H1 (cell line): ENCODE results near the gene GRIN2C. TPM values are rescaled to one million over a fixed set of nuclear protein-coding genes. Genes with fewer than 3 reads are reported as not detected.

ENCODE experiments used
- CTCF ChIA-PET: fragments of 300-600 bp; sonication (Branson Sonifier 250); formaldehyde crosslinking; loops from one replicate; lab custom pipeline; 2021; ENCODE audit not compliant: partially characterized antibody; lab: Charles Lee
- POLR2A ChIA-PET: fragments of 300-600 bp; sonication (Branson Sonifier 250); formaldehyde crosslinking; loops from one replicate; lab custom pipeline; 2021; ENCODE audit warnings: inconsistent platforms; ENCODE audit not compliant: partially characterized antibody; lab: Charles Lee
- DNase-seq, 2 experiments: peaks; one replicate each; pipeline versions ENCODE4 v3.0.0 to v3.0.0-alpha.2; 2010 to 2022; ENCODE audit warnings: low spot score in 2 of 2, low read depth in 1 of 2, mixed read lengths in 1 of 2
- FAIRE-seq: peaks from 2 replicates; lab custom pipeline; 2011; peaks lifted over from hg19 to GRCh38; lab: Jason Lieb, UNC
- H2AFZ ChIP-seq: 2 replicates; pipeline ENCODE4 v1.8.1; 2012; ENCODE audit warnings: low read length, inconsistent platforms
- H2AK5ac ChIP-seq: 2 replicates; pipeline ENCODE4 v1.6.1; 2013; ENCODE audit warnings: low read depth, low read length
- H2BK120ac ChIP-seq: replicated peaks from 2 replicates; pipeline ENCODE3; 2013; ENCODE audit warnings: low read depth, low read length, inconsistent platforms
- H2BK12ac ChIP-seq: 2 replicates; pipeline ENCODE4 v1.6.1; 2013; ENCODE audit warnings: low read depth, low read length
- H2BK15ac ChIP-seq: 2 replicates; pipeline ENCODE4 v1.6.1; 2013; ENCODE audit warnings: low read length
- H2BK20ac ChIP-seq: 2 replicates; pipeline ENCODE4 v1.6.1; 2013; ENCODE audit warnings: low read length
- H2BK5ac ChIP-seq: 2 replicates; pipeline ENCODE4 v1.6.1; 2013; ENCODE audit warnings: low read depth, low read length
- H3K14ac ChIP-seq: 2 replicates; pipeline ENCODE4 v1.6.1; 2013; ENCODE audit warnings: inconsistent platforms; ENCODE audit not compliant: insufficient read length
- H3K18ac ChIP-seq: 2 replicates; pipeline ENCODE4 v1.6.1; 2013; ENCODE audit warnings: low read length; ENCODE audit errors: extremely low read depth
- H3K23ac ChIP-seq: 2 replicates; pipeline ENCODE4 v1.6.1; 2013; ENCODE audit warnings: inconsistent platforms; ENCODE audit not compliant: insufficient read length
- H3K23me2 ChIP-seq: 2 replicates; pipeline ENCODE4 v1.6.1; 2013; ENCODE audit warnings: low read depth, low read length
- H3K27ac ChIP-seq: 2 replicates; pipeline ENCODE4 v1.6.1; 2011; ENCODE audit warnings: low read depth, low read length, inconsistent platforms
- H3K27me3 ChIP-seq, 4 experiments: replicated peaks in 1 of 4; 1 replicate in 1 of 4; 2 replicates in 3 of 4; pipeline versions ENCODE4 v1.6.1 to v1.8.1; 2011 to 2013; ENCODE audit warnings: low read length in 3 of 4, mild to moderate bottlenecking in 3 of 4, inconsistent platforms in 2 of 4, mixed read lengths in 2 of 4, moderate library complexity in 1 of 4; ENCODE audit not compliant: control insufficient read depth in 3 of 4, insufficient read depth in 3 of 4; ENCODE audit errors: extremely low read depth in 1 of 4
- H3K36me3 ChIP-seq, 4 experiments: 2 replicates each; pipeline versions ENCODE4 v1.6.1 to v1.8.1; 2011 to 2013; ENCODE audit warnings: mild to moderate bottlenecking in 4 of 4, low read length in 3 of 4, moderate library complexity in 2 of 4, control low read depth in 1 of 4, inconsistent platforms in 1 of 4; ENCODE audit not compliant: insufficient read depth in 4 of 4, control insufficient read depth in 2 of 4
- H3K4ac ChIP-seq: replicated peaks from 2 replicates; pipeline ENCODE3; 2013; ENCODE audit warnings: low read length, low read depth, mixed read lengths, inconsistent platforms; ENCODE audit not compliant: insufficient read length
- H3K4me1 ChIP-seq, 4 experiments: replicated peaks in 1 of 4; 1 replicate in 1 of 4; 2 replicates in 3 of 4; pipeline versions ENCODE4 v1.6.1 to v1.8.1; 2011 to 2013; ENCODE audit warnings: low read length in 3 of 4, inconsistent platforms in 2 of 4, mixed read lengths in 1 of 4; ENCODE audit not compliant: insufficient read depth in 4 of 4, control insufficient read depth in 3 of 4
- H3K4me2 ChIP-seq, 2 experiments: 2 replicates each; pipeline versions ENCODE4 v1.6.1 to v1.8.1; 2011 to 2013; ENCODE audit warnings: low read depth in 2 of 2, low read length in 2 of 2, control low read depth in 1 of 2, inconsistent platforms in 1 of 2, mild to moderate bottlenecking in 1 of 2; ENCODE audit not compliant: insufficient read depth in 1 of 2
- H3K4me3 ChIP-seq, 4 experiments: fragments of 200-600, 300-600 bp in 1 of 4; sonication (generic), shearing (Covaris generic), sonication (Bioruptor Twin) in 1 of 4; 2 replicates each; pipeline versions ENCODE4 v1.5.1 to v1.8.1; 2011 to 2016; ENCODE audit warnings: low read length in 4 of 4, low read depth in 3 of 4, control low read depth in 2 of 4, inconsistent platforms in 2 of 4, mild to moderate bottlenecking in 2 of 4, mixed read lengths in 1 of 4, moderate library complexity in 1 of 4; ENCODE audit not compliant: insufficient read depth in 2 of 4; ENCODE audit errors: extremely low read depth in 1 of 4
- H3K56ac ChIP-seq: replicated peaks from 2 replicates; pipeline ENCODE3; 2013; ENCODE audit warnings: low read depth, mild to moderate bottlenecking, mixed read lengths, low read length, inconsistent platforms; ENCODE audit not compliant: insufficient read length
- H3K79me1 ChIP-seq: 2 replicates; pipeline ENCODE4 v1.6.1; 2013; ENCODE audit warnings: low read depth, low read length, control low read depth
- H3K79me2 ChIP-seq, 2 experiments: 2 replicates each; pipeline versions ENCODE4 v1.6.1 to v1.8.1; 2012 to 2013; ENCODE audit warnings: low read length in 2 of 2, mild to moderate bottlenecking in 2 of 2, inconsistent platforms in 1 of 2; ENCODE audit not compliant: insufficient read depth in 2 of 2, control insufficient read depth in 1 of 2
- H3K9ac ChIP-seq, 4 experiments: replicated peaks in 1 of 4; 1 replicate in 1 of 4; 2 replicates in 3 of 4; pipeline versions ENCODE4 v1.6.1 to v1.8.1; 2011 to 2013; ENCODE audit warnings: low read depth in 3 of 4, low read length in 3 of 4, control low read depth in 2 of 4, mild to moderate bottlenecking in 2 of 4, moderate library complexity in 2 of 4, inconsistent platforms in 1 of 4; ENCODE audit errors: extremely low read depth in 1 of 4
- H3K9me3 ChIP-seq, 2 experiments: 2 replicates each; pipeline versions ENCODE4 v1.6.1 to v1.8.1; 2012 to 2013; ENCODE audit warnings: mild to moderate bottlenecking in 2 of 2, moderate library complexity in 2 of 2, control low read depth in 1 of 2, inconsistent platforms in 1 of 2, low read depth in 1 of 2, low read length in 1 of 2, mixed read lengths in 1 of 2; ENCODE audit not compliant: insufficient read depth in 2 of 2
- H4K20me1 ChIP-seq, 2 experiments: replicated peaks in 1 of 2; 2 replicates each; pipeline versions ENCODE3 to v1.8.1; 2011 to 2013; ENCODE audit warnings: inconsistent platforms in 2 of 2, low read length in 2 of 2, mild to moderate bottlenecking in 1 of 2; ENCODE audit not compliant: insufficient read depth in 2 of 2, control insufficient read depth in 1 of 2
- H4K5ac ChIP-seq: 2 replicates; pipeline ENCODE4 v1.6.1; 2013; ENCODE audit warnings: low read length, low read depth, mixed read lengths, inconsistent platforms; ENCODE audit not compliant: insufficient read length
- H4K8ac ChIP-seq: 2 replicates; pipeline ENCODE4 v1.8.0; 2013; ENCODE audit warnings: mild to moderate bottlenecking, moderate library complexity, low read length, inconsistent platforms; ENCODE audit not compliant: insufficient read depth; ENCODE audit errors: extremely low read depth
- H4K91ac ChIP-seq: replicated peaks from 2 replicates; pipeline ENCODE3; 2013; ENCODE audit warnings: low read length, mixed read lengths, inconsistent platforms; ENCODE audit not compliant: insufficient read length
- EGR1 ChIP-seq: IDR thresholded peaks from 2 replicates; pipeline ENCODE4 v1.6.1; 2011; ENCODE audit warnings: low read depth, low read length, borderline replicate concordance
- GABPA ChIP-seq: IDR thresholded peaks from 2 replicates; pipeline ENCODE4 v1.6.1; 2011; ENCODE audit warnings: mild to moderate bottlenecking, low read length, moderate library complexity, borderline replicate concordance; ENCODE audit not compliant: insufficient read depth
- HDAC2 ChIP-seq, 2 experiments: fragments of 300-600 bp in 1 of 2; sonication (generic) in 1 of 2; IDR thresholded peaks; 2 replicates each; pipeline ENCODE4 v1.6.1; 2011 to 2012; ENCODE audit warnings: low read depth in 2 of 2, low read length in 2 of 2, mild to moderate bottlenecking in 2 of 2, moderate library complexity in 2 of 2, borderline replicate concordance in 1 of 2, inconsistent platforms in 1 of 2
- RAD21 ChIP-seq, 2 experiments: IDR thresholded peaks in 1 of 2; conservative IDR thresholded peaks in 1 of 2; 2 replicates each; pipeline ENCODE4 v1.6.1; 2011; ENCODE audit warnings: low read depth in 2 of 2, low read length in 2 of 2, improper control_type of control experiment in 1 of 2, inconsistent platforms in 1 of 2, mild to moderate bottlenecking in 1 of 2, moderate library complexity in 1 of 2
- RBBP5 ChIP-seq: IDR thresholded peaks from 2 replicates; pipeline ENCODE4 v1.7.1; 2012; ENCODE audit warnings: low read depth, mild to moderate bottlenecking, inconsistent platforms, low read length, moderate library complexity, borderline replicate concordance
- WGBS, 2 experiments: shearing (Covaris generic) in 1 of 2; methylation state at CpG; one replicate each; pipeline versions ENCODE4 v1.1.6 to v1.1.7; 2013 to 2015; ENCODE audit warnings: low lambda C conversion rate in 2 of 2, mixed read lengths in 2 of 2, inconsistent platforms in 1 of 2, low coverage in 1 of 2, missing lambda C conversion rate in 1 of 2; ENCODE audit not compliant: insufficient replicate concordance in 2 of 2, insufficient coverage in 1 of 2, insufficient read length in 1 of 2; ENCODE audit errors: extremely low coverage in 1 of 2, missing lambda C conversion rate in 1 of 2; 5-methylcytosine and 5-hydroxymethylcytosine counted together
- polyA plus RNA-seq, 7 experiments: library from polyadenylated mRNA; depleted of rRNA in 3 of 7; stranded (reverse) in 5 of 7; unstranded in 2 of 7; fragments of >200 nt in 5 of 7; fragments of 200-250 nt in 2 of 7; gene quantifications; 1 replicate in 5 of 7; 2 replicates in 1 of 7; 4 replicates in 1 of 7; pipeline versions ENCODE4 v1.2.1 to v1.2.3, GENCODE V29; 2011 to 2013; ENCODE audit warnings: missing spikeins in 2 of 7, mixed read lengths in 2 of 7
- total RNA-seq: library from RNA; stranded (reverse); fragmentation: NEBNext Ultra II Directional; extraction: Animal tissue kit (Norgen Biotek cat#: 25700); gene quantifications from 2 replicates; pipeline ENCODE4 v1.2.1, GENCODE V29; 2021
- TF ChIP-seq, protein P1 (sequence below), 3 experiments: IDR thresholded peaks; 1 replicate in 2 of 3; 2 replicates in 1 of 3; pipeline versions ENCODE4 v1.5.1 to v1.6.1; 2011; ENCODE audit warnings: low read length in 3 of 3, mild to moderate bottlenecking in 3 of 3, inconsistent platforms in 2 of 3, low read depth in 1 of 3, moderate library complexity in 1 of 3; ENCODE audit not compliant: insufficient read depth in 1 of 3; ENCODE audit errors: control extremely low read depth in 1 of 3

Gene GRIN2C
- total and polyA plus RNA-seq, 2 of the 8 experiments (the other 6 are each of a cell fraction or from before 2014, with no cell fraction given) = 0.06 to 0.07 TPM

DNA sequence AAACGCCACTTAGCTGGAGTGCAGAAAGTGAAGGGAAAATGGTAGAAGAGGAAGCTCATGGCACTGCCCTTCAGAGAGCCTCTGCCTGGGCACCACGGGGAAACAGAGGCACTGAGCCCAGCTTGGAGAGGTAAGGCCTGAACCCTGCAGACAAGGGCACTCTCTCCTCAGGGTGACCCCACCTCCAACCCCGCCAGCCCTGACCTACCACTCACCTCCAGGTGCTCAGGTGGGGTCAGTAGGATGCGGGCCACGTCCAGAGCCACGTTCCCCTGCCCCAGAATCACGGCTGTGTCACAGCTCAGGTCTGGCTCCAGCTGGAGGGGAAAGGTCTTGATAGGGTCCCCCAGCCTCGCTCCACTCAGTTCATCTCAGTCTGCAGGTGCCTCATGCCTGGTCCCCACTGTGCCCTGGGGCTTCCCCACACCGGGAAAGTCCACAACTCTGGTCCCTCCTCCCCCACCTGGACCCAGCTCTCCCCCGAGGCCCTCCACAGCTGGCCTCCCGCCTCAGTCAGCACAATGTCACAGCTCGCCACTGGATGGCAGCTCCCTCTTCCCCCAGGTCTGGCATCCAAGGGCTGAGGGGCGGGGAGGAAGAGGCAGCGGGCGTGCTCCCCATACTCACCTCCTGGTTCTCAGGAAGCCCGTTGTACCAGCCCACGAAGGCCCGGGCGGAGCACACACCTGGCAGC lies 6.0 kb upstream of the GRIN2C start:
- Histone ChIP-seq H3K23ac (no peak overlapping the region), H3K14ac (no peak overlapping the region), H3K56ac (no peak overlapping the region), H3K18ac (no peak overlapping the region), H3K4me2 (no peak overlapping the region), H3K4me3 (no peak overlapping the region), H2AFZ (no peak overlapping the region), H3K27ac (no peak overlapping the region), H2BK20ac (no peak overlapping the region), H3K9ac (no peak overlapping the region), H3K36me3 (peaks cover 0 to 11% (median under 1%) of the 10 kb centered on the region in 4 experiments; a peak in 2 of 8 replicates), H3K79me1 (no peaks in the 10 kb centered on the region), H2AK5ac (0 out of 2 replicates have a peak overlapping the region, but pooled peaks have one; percentile 75), H3K4ac (no peak overlapping the region), H3K4me1 (peaks cover 0 to 4% (median 3%) of the 10 kb centered on the region in 4 experiments; a peak in 2 of 7 replicates), H3K79me2 (no peaks in the 10 kb centered on the region), H2BK120ac (no peak overlapping the region), H3K9me3 (no peaks in the 10 kb centered on the region), H4K8ac (peak overlapping the region; percentile 45; the same call in 1 of the 2 replicates), H4K5ac (no peak overlapping the region), H4K20me1 (peaks cover 1 to 9% of the 10 kb centered on the region in 2 experiments), H2BK15ac (no peak overlapping the region), H2BK12ac (no peak overlapping the region), H2BK5ac (no peak overlapping the region), H3K27me3 (peaks cover 14 to 16% (median 14%) of the 10 kb centered on the region in 4 experiments), H3K23me2 (no peaks in the 10 kb centered on the region; the same call in 1 of the 2 replicates), H4K91ac (no peak overlapping the region)
- 78% methylated on average over 18 of the region's 19 CpGs; no CpG with 5 or more reads in 1 of the 2 experiments for WGBS, 2 experiments
- POLR2A ChIA-PET = interaction anchor here (0.6 to 1.1 kb wide), 4 partner anchors 55 to 90 kb away, joined by 3 read pairs; partner anchors contain the start of genes NAT9 and OTOP3
- no peak for FAIRE-seq
- CTCF ChIA-PET = interaction anchor here (0.5 to 99.6 kb wide), 30 partner anchors 22 to 838 kb away, joined by 3 to 2981 read pairs (median 5); partner anchors contain the start of genes FADS6, FDXR, GRIN2C and NAT9
- no peak for DNase-seq
- TF ChIP-seq RAD21 (IDR thresholded peaks at IDR 0.05 in 1 of 2, conservative IDR thresholded peaks at IDR 0.05 in 1 of 2; ENCODE audit: low read depth in 2 of 2, low read length in 2 of 2) = peak; percentile 31 to 44; a peak in 2 of 4 replicates
- TF ChIP-seq, protein P1, sequence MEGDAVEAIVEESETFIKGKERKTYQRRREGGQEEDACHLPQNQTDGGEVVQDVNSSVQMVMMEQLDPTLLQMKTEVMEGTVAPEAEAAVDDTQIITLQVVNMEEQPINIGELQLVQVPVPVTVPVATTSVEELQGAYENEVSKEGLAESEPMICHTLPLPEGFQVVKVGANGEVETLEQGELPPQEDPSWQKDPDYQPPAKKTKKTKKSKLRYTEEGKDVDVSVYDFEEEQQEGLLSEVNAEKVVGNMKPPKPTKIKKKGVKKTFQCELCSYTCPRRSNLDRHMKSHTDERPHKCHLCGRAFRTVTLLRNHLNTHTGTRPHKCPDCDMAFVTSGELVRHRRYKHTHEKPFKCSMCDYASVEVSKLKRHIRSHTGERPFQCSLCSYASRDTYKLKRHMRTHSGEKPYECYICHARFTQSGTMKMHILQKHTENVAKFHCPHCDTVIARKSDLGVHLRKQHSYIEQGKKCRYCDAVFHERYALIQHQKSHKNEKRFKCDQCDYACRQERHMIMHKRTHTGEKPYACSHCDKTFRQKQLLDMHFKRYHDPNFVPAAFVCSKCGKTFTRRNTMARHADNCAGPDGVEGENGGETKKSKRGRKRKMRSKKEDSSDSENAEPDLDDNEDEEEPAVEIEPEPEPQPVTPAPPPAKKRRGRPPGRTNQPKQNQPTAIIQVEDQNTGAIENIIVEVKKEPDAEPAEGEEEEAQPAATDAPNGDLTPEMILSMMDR (IDR thresholded peaks at IDR 0.05; ENCODE audit: control extremely low read depth in 1 of 3, insufficient read depth in 1 of 3, low read depth in 1 of 3, low read length in 3 of 3) = peak; percentile 41 to 60 (median 43)
- no peak for TF ChIP-seq RBBP5
- no peak for TF ChIP-seq EGR1
- no peak for TF ChIP-seq GABPA
- TF ChIP-seq HDAC2 (IDR thresholded peaks at IDR 0.05; ENCODE audit: borderline replicate concordance in 1 of 2, low read depth in 2 of 2, low read length in 2 of 2) = no peak
